Breast epithelium (tissue), 4 donors: Measurements from ENCODE around the gene MAGEA12. TPM values are rescaled to one million over a fixed set of nuclear protein-coding genes. Genes with fewer than 3 reads are reported as not detected.
"Not testable (repeated sequence)": the region's sequence is repeated elsewhere in the genome, so short reads cannot be mapped to it uniquely, and the experiment has no call there.

Source experiments
- DNase-seq, 2 donors: peaks; one replicate each; pipeline ENCODE4 v3.0.0-alpha.2; 2019; ENCODE audit warnings: low spot score in 2 of 2
- H3K27ac ChIP-seq, 2 donors: fragments of 200-600 bp; sonication (generic) in 1 of 2; one replicate each; pipeline ENCODE4 v1.5.1; 2016 to 2019; ENCODE audit warnings: mild to moderate bottlenecking in 1 of 2
- H3K27me3 ChIP-seq, 2 donors: fragments of 200-600 bp; sonication (generic) in 1 of 2; one replicate each; pipeline versions ENCODE4 v1.5.1 to v1.6.0; 2017 to 2019; ENCODE audit warnings: control low read depth in 1 of 2, mild to moderate bottlenecking in 1 of 2
- H3K36me3 ChIP-seq: fragments of 200-600 bp; one replicate; pipeline ENCODE4 v1.5.1; 2019
- H3K4me1 ChIP-seq, 2 donors: fragments of 200-600 bp; sonication (generic); one replicate each; pipeline ENCODE4 v1.5.1; 2016 to 2019; ENCODE audit warnings: control low read depth in 1 of 2
- H3K4me3 ChIP-seq, 3 donors: fragments of 200-600 bp; sonication (generic); 1 replicate in 2 of 3; 2 replicates in 1 of 3; pipeline ENCODE4 v1.5.1; 2016 to 2019; ENCODE audit warnings: mild to moderate bottlenecking in 3 of 3, moderate library complexity in 2 of 3
- H3K9me3 ChIP-seq, 2 donors: fragments of 200-600 bp; sonication (generic) in 1 of 2; one replicate each; pipeline ENCODE4 v1.5.1; 2016 to 2019; ENCODE audit warnings: control low read depth in 1 of 2
- intact Hi-C: fragments of 100-400 bp; cut with DNase I; formaldehyde crosslinking; loops from one replicate; pipeline ENCODE4 v1.15.1; 2023; ENCODE audit warnings: low total_unique reads
- total RNA-seq, 3 donors: library from RNA; depleted of rRNA; stranded (reverse); fragments of >200 nt; gene quantifications; one replicate each; pipeline ENCODE4 v1.1.0, GENCODE V29; 2016

Gene MAGEA12
- total RNA-seq, 3 donors from 2014 or later = not detected

DNA sequence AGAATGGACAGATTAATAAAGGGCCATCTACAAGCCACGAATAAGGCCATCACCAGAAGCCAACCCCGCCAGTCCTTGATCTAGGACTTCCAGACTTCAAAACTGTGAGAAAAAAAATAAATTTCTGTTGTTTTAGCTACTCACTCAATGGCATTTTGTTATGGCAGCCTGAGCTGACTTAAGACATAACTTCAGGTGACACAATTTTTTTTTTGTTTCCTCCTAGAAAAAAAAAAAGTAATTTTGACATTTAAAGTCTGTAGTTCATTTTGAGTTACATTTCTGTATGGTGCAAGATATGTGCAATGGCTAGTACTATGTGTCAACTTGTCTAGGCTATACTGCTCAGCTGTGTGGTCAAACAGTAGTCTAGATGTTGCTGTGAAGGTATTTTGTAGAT lies 25.4 kb downstream of the MAGEA12 start, which contains the start of gene CSAG3:
Gene CSAG3, plus strand, starts transcription at position 301 of the 400 bp plus-strand sequence.
- intact Hi-C loops, H3K4me3 ChIP-seq, H3K4me1 ChIP-seq, DNase-seq, H3K27me3 ChIP-seq, H3K27ac ChIP-seq, H3K9me3 ChIP-seq, H3K36me3 ChIP-seq: not testable (repeated sequence)

DNA sequence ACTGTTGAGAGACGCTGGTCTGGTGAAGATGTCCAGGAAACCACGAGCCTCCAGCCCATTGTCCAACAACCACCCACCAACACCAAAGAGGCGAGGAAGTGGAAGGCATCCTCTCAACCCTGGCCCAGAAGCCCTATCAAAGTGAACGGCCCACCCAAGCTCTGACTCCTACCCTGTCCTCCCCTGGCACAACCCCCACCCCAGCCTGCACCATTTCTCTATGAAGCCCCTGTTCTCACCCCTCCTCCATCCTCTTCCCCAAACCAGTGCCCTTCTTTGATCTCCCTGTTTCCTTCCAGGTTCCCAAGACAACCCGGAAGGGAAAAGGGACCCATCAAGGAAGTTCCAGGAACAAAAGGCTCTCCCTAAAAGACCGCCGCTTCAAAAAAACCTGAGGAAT lies 26.0 kb downstream of the MAGEA12 start:
- DNase-seq, H3K27ac ChIP-seq, H3K4me3 ChIP-seq, H3K4me1 ChIP-seq, H3K9me3 ChIP-seq, H3K36me3 ChIP-seq, intact Hi-C loops, H3K27me3 ChIP-seq: not testable (repeated sequence)

DNA sequence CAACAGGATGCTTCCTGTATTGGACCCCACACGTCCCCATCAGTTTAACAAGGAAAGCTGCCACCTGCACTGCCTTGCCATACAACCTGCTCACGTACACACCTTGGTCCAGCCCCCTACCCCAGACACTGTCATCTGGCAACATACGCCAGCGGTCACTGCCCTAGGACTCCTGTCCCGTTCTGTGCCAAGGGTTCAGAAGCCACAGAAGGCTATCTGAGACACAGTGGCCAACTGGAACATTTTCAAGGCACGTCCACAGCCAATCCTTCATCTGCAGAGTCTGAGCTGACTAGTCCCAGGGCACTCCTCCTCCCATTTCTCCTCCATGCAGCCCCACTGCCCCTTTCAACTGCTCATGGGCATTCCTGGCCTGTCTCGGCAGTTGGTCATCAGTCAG lies 28.0 kb downstream of the MAGEA12 start:
- H3K4me3 ChIP-seq, H3K36me3 ChIP-seq, DNase-seq, intact Hi-C loops, H3K4me1 ChIP-seq, H3K9me3 ChIP-seq, H3K27me3 ChIP-seq, H3K27ac ChIP-seq: not testable (repeated sequence)

DNA sequence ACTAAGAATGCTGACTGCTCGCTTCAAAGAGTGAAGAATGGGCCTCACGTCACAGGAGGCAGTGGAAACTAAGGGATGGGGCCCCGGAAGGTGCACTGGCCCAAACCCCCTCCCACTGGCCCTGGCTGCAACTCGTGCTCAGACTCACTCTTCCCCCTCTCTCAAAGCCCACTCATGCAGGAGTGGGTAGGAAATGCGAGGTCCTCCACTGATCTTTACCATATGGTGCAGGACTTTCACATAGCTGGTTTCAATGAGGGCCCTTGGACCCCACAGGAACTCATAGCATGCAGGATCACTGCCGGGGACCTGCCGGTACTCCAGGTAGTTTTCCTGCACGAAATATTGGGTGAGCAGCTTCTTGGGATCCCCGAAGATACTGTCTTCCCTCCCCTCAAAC lies 33.0 kb downstream of the MAGEA12 start:
- not testable (repeated sequence) for DNase-seq, H3K36me3 ChIP-seq, H3K27ac ChIP-seq

DNA sequence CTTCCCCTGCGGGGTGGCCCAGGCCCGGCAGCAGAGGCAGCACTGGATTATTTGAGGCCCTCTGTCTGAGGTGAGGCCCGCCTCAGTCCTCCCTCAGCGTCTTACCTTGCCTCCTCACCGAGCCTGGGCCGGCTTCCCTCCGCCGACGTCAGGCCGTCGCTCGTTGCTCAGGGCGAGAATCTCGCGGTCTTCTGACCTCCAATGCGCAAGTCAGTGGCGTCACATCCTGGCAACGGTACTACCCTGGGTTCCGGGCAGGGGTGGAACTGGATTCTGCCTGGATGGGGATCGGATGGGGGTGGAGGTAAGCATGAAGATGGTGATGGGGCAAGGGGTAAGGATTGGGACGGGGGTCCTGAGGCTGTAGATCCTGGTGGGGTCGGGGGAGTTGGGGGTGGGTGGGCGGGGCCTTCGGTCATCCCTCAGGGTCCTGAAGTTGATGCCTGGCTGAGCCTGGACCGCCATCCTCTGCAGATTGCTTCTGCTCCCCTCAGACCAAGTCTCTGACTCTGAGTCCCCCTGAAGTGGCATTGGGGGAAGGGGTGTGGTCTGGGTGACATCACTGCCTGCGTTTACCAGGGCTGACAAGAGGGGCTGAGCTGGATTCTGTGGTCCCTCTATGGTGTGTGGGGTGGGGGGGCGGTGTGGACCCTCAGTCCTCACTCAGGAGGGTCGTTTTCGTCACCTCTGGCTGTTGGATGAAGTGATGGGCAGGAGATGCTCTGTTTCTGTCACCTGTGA lies 36.2 kb downstream of the MAGEA12 start, which contains the start of gene MAGEA6:
Gene MAGEA6, minus strand, starts transcription at position 141 of the 741 bp plus-strand sequence. CDS start 2,039 bp downstream, outside the sequence.
- intact Hi-C loops, H3K36me3 ChIP-seq, H3K27ac ChIP-seq, H3K4me1 ChIP-seq, H3K4me3 ChIP-seq, H3K9me3 ChIP-seq, DNase-seq, H3K27me3 ChIP-seq: not testable (repeated sequence)

More for the DNA sequence above, 33.0 kb downstream of the MAGEA12 start:
- H3K4me3 ChIP-seq, H3K9me3 ChIP-seq, intact Hi-C loops, H3K4me1 ChIP-seq, H3K27me3 ChIP-seq: not testable (repeated sequence)

DNA sequence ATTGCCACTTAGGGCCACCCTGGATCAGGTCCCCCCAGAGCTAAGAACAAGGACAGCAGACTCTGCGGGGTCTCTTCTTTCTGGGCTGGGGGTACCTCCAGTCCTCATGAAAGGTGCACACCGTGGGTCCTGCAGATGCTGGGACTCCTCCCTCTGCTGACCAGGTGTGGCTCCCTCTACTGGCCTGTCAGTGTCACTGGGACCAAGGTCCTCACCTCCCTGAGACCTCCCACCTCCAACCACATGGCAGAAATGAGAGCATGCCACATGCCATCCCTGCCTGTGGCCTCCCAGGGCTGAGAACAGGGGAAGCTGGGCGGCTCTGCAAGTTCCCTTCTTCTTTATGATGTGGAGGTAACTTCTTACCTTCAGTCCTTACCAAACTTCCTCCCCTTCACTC lies 53.5 kb downstream of the MAGEA12 start:
- DNase-seq, H3K4me1 ChIP-seq, H3K9me3 ChIP-seq, H3K36me3 ChIP-seq, H3K27ac ChIP-seq, H3K4me3 ChIP-seq, H3K27me3 ChIP-seq, intact Hi-C loops: not testable (repeated sequence)

Other genes with a start within 250 kb of the MAGEA12 start
- not detected for gene GABRQ, start 95.9 kb upstream of the MAGEA12 start, total RNA-seq
- not detected for gene MAGEA3, start 35.0 kb upstream of the MAGEA12 start, total RNA-seq
- not detected for gene CSAG2, start 24.5 kb upstream of the MAGEA12 start, total RNA-seq
- gene MAGEA2B, start 19.1 kb upstream of the MAGEA12 start, total RNA-seq = not detected
- not detected for gene CSAG1, start within 50 bp of the MAGEA12 start, total RNA-seq
- not detected for gene MAGEA2, start 20.1 kb downstream of the MAGEA12 start, total RNA-seq
- not detected for gene CSAG3, start 25.5 kb downstream of the MAGEA12 start, total RNA-seq
- gene MAGEA6, start 35.9 kb downstream of the MAGEA12 start, total RNA-seq = not detected
- gene CETN2, start 97.0 kb downstream of the MAGEA12 start, total RNA-seq = 10 to 100 TPM; 23.2 to 36.1 (median 26.9) TPM
- gene NSDHL, start 97.3 kb downstream of the MAGEA12 start, total RNA-seq = 10 to 100 TPM; 13.1 to 20.8 (median 16.7) TPM
- gene ZNF185, start 164.3 kb downstream of the MAGEA12 start, total RNA-seq = 10 to 100 TPM in 1 of 3 donors, 1 to 10 TPM in 2; 5.9 to 19.5 (median 7.5) TPM